ENCODE results near the gene SHISA5. TPM values are rescaled to one million over a fixed set of nuclear protein-coding genes. Genes with fewer than 3 reads are reported as not detected.

SHISA5 gene
- total and polyA plus RNA-seq, 2 of the 8 experiments (the other 6 are each of a cell fraction or from before 2014, with no cell fraction given): 196 to 315 TPM

DNA sequence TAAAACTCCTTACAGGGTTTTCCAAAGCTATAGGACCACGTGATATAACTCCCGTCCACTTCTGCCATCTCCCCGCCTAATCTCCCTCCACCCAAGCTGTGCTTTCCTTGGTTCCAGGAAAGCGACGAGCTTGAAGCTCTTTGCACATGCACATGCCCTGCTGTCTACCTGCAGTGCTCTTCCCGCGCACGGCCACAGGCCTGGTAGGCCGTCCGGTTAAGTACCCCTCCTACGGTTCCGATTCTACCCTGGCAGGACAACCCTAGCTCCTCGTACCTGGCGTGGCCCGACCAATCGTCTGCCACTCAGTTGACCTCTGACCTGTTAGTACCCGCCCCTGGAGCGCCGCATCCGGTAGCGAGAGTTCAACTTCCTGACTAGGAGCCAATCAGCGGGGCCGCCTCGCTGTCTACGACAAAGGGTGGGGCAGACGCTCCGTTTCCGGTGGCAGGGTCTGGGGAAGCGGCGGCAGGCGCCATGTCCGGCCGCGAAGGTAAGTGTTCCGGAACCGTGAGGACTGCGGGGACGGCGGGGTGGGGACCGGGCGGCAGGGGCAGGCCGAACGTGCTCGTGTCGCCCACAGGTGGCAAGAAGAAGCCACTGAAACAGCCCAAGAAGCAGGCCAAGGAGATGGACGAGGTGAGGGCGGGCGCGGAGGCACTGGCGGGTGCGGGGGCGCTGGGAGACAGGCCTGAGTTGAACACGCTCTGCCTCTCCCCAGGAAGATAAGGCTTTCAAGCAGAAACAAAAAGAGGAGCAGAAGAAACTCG lies 64.0 kb downstream of the SHISA5 start, which contains the start of the genes CCDC51 and TMA7:
CCDC51 (minus strand) TSS at position 300 of the 770 bp plus-strand sequence. CDS start 4,991 bp downstream, outside the sequence.
TMA7 (plus strand) TSS at position 438 of the 770 bp plus-strand sequence; CDS start at position 478, 40 bp downstream.
- peak within 1 kb of the TSS; percentile 99 for H2BK5ac ChIP-seq (ENCODE audit: low read depth, low read length)
- peak within 1 kb of the TSS; percentile 99; the same call in 1 of the 2 replicates for H2BK15ac ChIP-seq (ENCODE audit: low read length)
- H4K8ac ChIP-seq (ENCODE audit: extremely low read depth, insufficient read depth, low read length): peak within 1 kb of the TSS; percentile 97
- peak within 1 kb of the TSS; percentile 54; the same call in 1 of the 2 replicates for H2AK5ac ChIP-seq (ENCODE audit: low read depth, low read length)
- H3K14ac ChIP-seq (ENCODE audit: insufficient read length): no peak within 1 kb of the TSS
- peak within 1 kb of the TSS; percentile 97; the same call in 1 of the 2 replicates for H2BK12ac ChIP-seq (ENCODE audit: low read depth, low read length)
- no peaks in the 10 kb centered on the region for H3K27me3 ChIP-seq (replicated peaks in 1 of 4; ENCODE audit: control insufficient read depth in 3 of 4, extremely low read depth in 1 of 4, insufficient read depth in 3 of 4, low read length in 3 of 4)
- ChIA-PET POLR2A (ENCODE audit: partially characterized antibody) (interaction anchor here (0.6 to 10.3 kb wide), 34 partner anchors 10 to 567 kb away, joined by 3 to 233 read pairs (median 4); partner anchors contain the start of genes CDC25A, PFKFB4, PLXNB1 and SHISA5), CTCF (ENCODE audit: partially characterized antibody) (interaction anchor here (0.8 to 2.5 kb wide), 13 partner anchors 12 to 548 kb away, joined by 3 to 16 read pairs (median 5); partner anchors contain the start of gene PFKFB4)
- H4K91ac ChIP-seq (replicated peaks; ENCODE audit: insufficient read length, low read length): peak within 1 kb of the TSS; percentile 91
- H3K9me3 ChIP-seq (ENCODE audit: insufficient read depth in 2 of 2, low read depth in 1 of 2, low read length in 1 of 2): no peaks in the 10 kb centered on the region
- peaks cover 5 to 40% of the 10 kb centered on the region in 2 experiments; a peak in 3 of 4 replicates for H3K79me2 ChIP-seq (ENCODE audit: control insufficient read depth in 1 of 2, insufficient read depth in 2 of 2, low read length in 2 of 2)
- H3K23ac ChIP-seq (ENCODE audit: insufficient read length): no peak within 1 kb of the TSS
- H3K18ac ChIP-seq (ENCODE audit: extremely low read depth, low read length): peak within 1 kb of the TSS; percentile 100
- H3K4me3 ChIP-seq (ENCODE audit: extremely low read depth in 1 of 4, insufficient read depth in 2 of 4, low read depth in 3 of 4, low read length in 4 of 4): peak within 1 kb of the TSS; percentile 80 to 99 (median 94)
- peak; percentile 94 to 97 for DNase-seq (ENCODE audit: low read depth in 1 of 2, low spot score in 2 of 2)
- peak within 1 kb of the TSS; percentile 97 for H4K5ac ChIP-seq (ENCODE audit: insufficient read length, low read depth, low read length)
- peaks cover 0 to 6% of the 10 kb centered on the region in 2 experiments for H4K20me1 ChIP-seq (replicated peaks in 1 of 2; ENCODE audit: control insufficient read depth in 1 of 2, insufficient read depth in 2 of 2, low read length in 2 of 2)
- peaks cover 0 to 8% (median 3%) of the 10 kb centered on the region in 4 experiments; a peak in 5 of 7 replicates for H3K4me1 ChIP-seq (replicated peaks in 1 of 4; ENCODE audit: control insufficient read depth in 3 of 4, insufficient read depth in 4 of 4, low read length in 3 of 4)
- peak within 1 kb of the TSS; percentile 83 for H3K56ac ChIP-seq (replicated peaks; ENCODE audit: insufficient read length, low read depth, low read length)
- H3K36me3 ChIP-seq (ENCODE audit: control insufficient read depth in 2 of 4, insufficient read depth in 4 of 4, low read length in 3 of 4): peaks cover 3 to 27% (median 13%) of the 10 kb centered on the region in 4 experiments; a peak in 5 of 8 replicates
- peaks cover 3% of the 10 kb centered on the region; the same call in 1 of the 2 replicates for H3K23me2 ChIP-seq (ENCODE audit: low read depth, low read length)
- 0 out of 2 replicates have a peak within 1 kb of the TSS, but pooled peaks have one; percentile 61 for H2BK20ac ChIP-seq (ENCODE audit: low read length)
- H2AFZ ChIP-seq (ENCODE audit: low read length): peak within 1 kb of the TSS; percentile 24; the same call in 1 of the 2 replicates
- FAIRE-seq: peak; percentile 84
- H3K4me2 ChIP-seq (ENCODE audit: insufficient read depth in 1 of 2, low read depth in 2 of 2, low read length in 2 of 2): peak within 1 kb of the TSS; percentile 77 to 89
- H3K79me1 ChIP-seq (ENCODE audit: low read depth, low read length): peaks cover 8% of the 10 kb centered on the region
- H3K9ac ChIP-seq (replicated peaks in 1 of 4; ENCODE audit: extremely low read depth in 1 of 4, low read depth in 3 of 4, low read length in 3 of 4): peak within 1 kb of the TSS; percentile 82 to 94 (median 87)
- 2% methylated on average over 54 of the region's 54 CpGs; no CpG with 5 or more reads in 1 of the 2 experiments for WGBS, 2 experiments (ENCODE audit: extremely low coverage in 1 of 2, insufficient coverage in 1 of 2, insufficient read length in 1 of 2, insufficient replicate concordance in 2 of 2, low coverage in 1 of 2, low lambda C conversion rate in 2 of 2, missing lambda C conversion rate in 1 of 2)
- H3K27ac ChIP-seq (ENCODE audit: low read depth, low read length): peak within 1 kb of the TSS; percentile 80
- peak within 1 kb of the TSS; percentile 94 for H2BK120ac ChIP-seq (replicated peaks; ENCODE audit: low read depth, low read length)
- H3K4ac ChIP-seq (replicated peaks; ENCODE audit: insufficient read length, low read depth, low read length): peak within 1 kb of the TSS; percentile 95
- TF ChIP-seq, protein P1, sequence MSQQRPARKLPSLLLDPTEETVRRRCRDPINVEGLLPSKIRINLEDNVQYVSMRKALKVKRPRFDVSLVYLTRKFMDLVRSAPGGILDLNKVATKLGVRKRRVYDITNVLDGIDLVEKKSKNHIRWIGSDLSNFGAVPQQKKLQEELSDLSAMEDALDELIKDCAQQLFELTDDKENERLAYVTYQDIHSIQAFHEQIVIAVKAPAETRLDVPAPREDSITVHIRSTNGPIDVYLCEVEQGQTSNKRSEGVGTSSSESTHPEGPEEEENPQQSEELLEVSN (IDR thresholded peaks at IDR 0.05): peak; percentile 99
- TF ChIP-seq PHF8 (conservative IDR thresholded peaks at IDR 0.05; ENCODE audit: low read depth, low read length) (peak; percentile 97), HDAC2 (IDR thresholded peaks at IDR 0.05; ENCODE audit: borderline replicate concordance in 1 of 2, low read depth in 2 of 2, low read length in 2 of 2) (no peak), CBX8 (IDR thresholded peaks at IDR 0.05; ENCODE audit: borderline replicate concordance, low read depth, low read length) (no peak), CEBPB (IDR thresholded peaks at IDR 0.05; ENCODE audit: low read depth, low read length) (no peak), POLR2A (IDR thresholded peaks at IDR 0.05; ENCODE audit: control extremely low read depth in 1 of 2, low read depth in 2 of 2, low read length in 2 of 2) (peak; percentile 77 to 88; a peak in 2 of 3 replicates), SP1 (IDR thresholded peaks at IDR 0.05; ENCODE audit: low read depth, low read length) (peak; percentile 84; the same call in 1 of the 2 replicates), SIN3A (conservative IDR thresholded peaks at IDR 0.05 in 1 of 2, IDR thresholded peaks at IDR 0.05 in 1 of 2; ENCODE audit: low read depth in 1 of 2, low read length in 2 of 2) (peak; percentile 55 to 79; a peak in 2 of 4 replicates), MAX (IDR thresholded peaks at IDR 0.05) (peak; percentile 93)

Data from H1 (cell line).